Measurements from ENCODE around the gene LRP8.

LRP8 gene

GRCh38 chr1:53352561-53352960 is 24.7 kb upstream of the LRP8 start:
- Histone ChIP-seq H3K9me3 (ENCODE audit: insufficient read depth, low read length) (no peaks in the 10 kb centered on the region), H3K27ac (ENCODE audit: low read length) (no peak overlapping the region), H3K4me1 (ENCODE audit: low read length) (no peaks in the 10 kb centered on the region), H3K9ac (ENCODE audit: low read length) (no peak overlapping the region), H3K36me3 (replicated peaks; ENCODE audit: low read depth, low read length) (no peaks in the 10 kb centered on the region), H3K27me3 (ENCODE audit: low read depth, low read length) (no peaks in the 10 kb centered on the region), H3K4me3 (ENCODE audit: low read length) (no peak overlapping the region), H3K79me2 (ENCODE audit: low read length) (no peaks in the 10 kb centered on the region), H4K20me1 (ENCODE audit: insufficient read depth, low read length) (no peaks in the 10 kb centered on the region), H3K4me2 (ENCODE audit: low read length) (no peak overlapping the region), H2AFZ (ENCODE audit: low read depth, low read length) (no peak overlapping the region)
- TF ChIP-seq CTCF (IDR thresholded peaks at IDR 0.05; ENCODE audit: low read depth, low read length): no peak
- TF ChIP-seq EZH2phosphoT487 (IDR thresholded peaks at IDR 0.05; ENCODE audit: low read depth): no peak

GRCh38 chr1:53350853-53351767 is 23.2 kb upstream of the LRP8 start:
- H3K4me2 ChIP-seq (ENCODE audit: low read length): no peak overlapping the region
- H3K36me3 ChIP-seq (replicated peaks; ENCODE audit: low read depth, low read length): no peaks in the 10 kb centered on the region
- H3K27ac ChIP-seq (ENCODE audit: low read length): no peak overlapping the region
- no peaks in the 10 kb centered on the region for H4K20me1 ChIP-seq (ENCODE audit: insufficient read depth, low read length)
- no peak overlapping the region for H3K9ac ChIP-seq (ENCODE audit: low read length)
- H3K4me3 ChIP-seq (ENCODE audit: low read length): no peak overlapping the region
- no peaks in the 10 kb centered on the region for H3K27me3 ChIP-seq (ENCODE audit: low read depth, low read length)
- TF ChIP-seq CTCF (IDR thresholded peaks at IDR 0.05; ENCODE audit: low read depth, low read length) (no peak), EZH2phosphoT487 (IDR thresholded peaks at IDR 0.05; ENCODE audit: low read depth) (no peak)
- H2AFZ ChIP-seq (ENCODE audit: low read depth, low read length): no peak overlapping the region
- peaks cover 6% of the 10 kb centered on the region for H3K4me1 ChIP-seq (ENCODE audit: low read length)
- no peaks in the 10 kb centered on the region for H3K9me3 ChIP-seq (ENCODE audit: insufficient read depth, low read length)
- H3K79me2 ChIP-seq (ENCODE audit: low read length): no peaks in the 10 kb centered on the region

GRCh38 chr1:53349968-53350852 is 22.3 kb upstream of the LRP8 start:
- no peak overlapping the region for H3K4me3 ChIP-seq (ENCODE audit: low read length)

More at GRCh38 chr1:53349968-53350852, 22.3 kb upstream of the LRP8 start:
- Histone ChIP-seq H3K27me3 (ENCODE audit: low read depth, low read length) (no peaks in the 10 kb centered on the region), H3K36me3 (replicated peaks; ENCODE audit: low read depth, low read length) (no peaks in the 10 kb centered on the region), H3K9ac (ENCODE audit: low read length) (no peak overlapping the region), H3K4me1 (ENCODE audit: low read length) (peaks cover 14% of the 10 kb centered on the region), H3K9me3 (ENCODE audit: insufficient read depth, low read length) (no peaks in the 10 kb centered on the region), H3K27ac (ENCODE audit: low read length) (no peak overlapping the region), H3K4me2 (ENCODE audit: low read length) (no peak overlapping the region), H2AFZ (ENCODE audit: low read depth, low read length) (no peak overlapping the region), H4K20me1 (ENCODE audit: insufficient read depth, low read length) (no peaks in the 10 kb centered on the region), H3K79me2 (ENCODE audit: low read length) (no peaks in the 10 kb centered on the region)
- TF ChIP-seq CTCF (IDR thresholded peaks at IDR 0.05; ENCODE audit: low read depth, low read length): no peak
- no peak for TF ChIP-seq EZH2phosphoT487 (IDR thresholded peaks at IDR 0.05; ENCODE audit: low read depth)
